Embryonic facial prominence (tissue), 1 donor: ENCODE results near the gene C2CD2.

Source experiments
- DNase-seq: peaks from one replicate; pipeline ENCODE4 v3.0.0-alpha.2; 2016; ENCODE audit errors: extremely low spot score

The C2CD2 gene

GRCh38 chr21:41867313-41867712, 86.5 kb downstream of the C2CD2 start:
- DNase-seq, result no peak

- no peak for DNase-seq
Measured at GRCh38 chr21:41866274-41866809, 87.5 kb downstream of the C2CD2 start.

GRCh38 chr21:41865002-41865777, 88.6 kb downstream of the C2CD2 start:
- DNase-seq, result no peak

- no peak for DNase-seq
Measured at GRCh38 chr21:41864311-41865001, 89.4 kb downstream of the C2CD2 start.

GRCh38 chr21:41863439-41863740, 90.4 kb downstream of the C2CD2 start:
- no peak for DNase-seq

- no peak for DNase-seq
Measured at GRCh38 chr21:41861987-41862386, 91.8 kb downstream of the C2CD2 start.

GRCh38 chr21:41861255-41861654, 92.6 kb downstream of the C2CD2 start:
- no peak for DNase-seq

GRCh38 chr21:41859297-41859980, 94.4 kb downstream of the C2CD2 start:
- no peak for DNase-seq

- DNase-seq, result no peak
Measured at GRCh38 chr21:41858466-41859296, 95.1 kb downstream of the C2CD2 start.

- no peak for DNase-seq
Measured at GRCh38 chr21:41857771-41858300, 96.0 kb downstream of the C2CD2 start.

- DNase-seq, result no peak
Measured at GRCh38 chr21:41856572-41856971, 97.2 kb downstream of the C2CD2 start.

- no peak for DNase-seq
Measured at GRCh38 chr21:41854426-41854995, 99.3 kb downstream of the C2CD2 start.

- DNase-seq, result no peak
Measured at GRCh38 chr21:41852929-41853320, 100.9 kb downstream of the C2CD2 start.

- no peak for DNase-seq
Measured at GRCh38 chr21:41852151-41852928, 101.5 kb downstream of the C2CD2 start.

- DNase-seq, result no peak
Measured at GRCh38 chr21:41851090-41851790, 102.6 kb downstream of the C2CD2 start.

GRCh38 chr21:41850085-41850484, 103.7 kb downstream of the C2CD2 start:
- DNase-seq, result no peak

- DNase-seq, result no peak
Measured at GRCh38 chr21:41848958-41849580, 104.7 kb downstream of the C2CD2 start.

- no peak for DNase-seq
Measured at GRCh38 chr21:41848533-41848932, 105.3 kb downstream of the C2CD2 start.
